ENCODE results near the gene ZNF653. TPM values are rescaled to one million over a fixed set of nuclear protein-coding genes. Genes with fewer than 3 reads are reported as not detected.

Gene ZNF653
- total RNA-seq, 3 donors from 2014 or later (not counting 1 experiment from before 2014, with no cell fraction given): 9.9 to 15.4 (median 10.8) TPM

Other genes with a start within 250 kb of the ZNF653 start
- gene DOCK6, start 243.3 kb downstream of the ZNF653 start, total RNA-seq: 1 to 10 TPM in 1 of 3 donors, under 1 TPM in 2; 0.82 to 2.3 (median 0.86) TPM
- not detected for gene TSPAN16, start 209.7 kb downstream of the ZNF653 start, total RNA-seq
- gene RAB3D, start 166.2 kb downstream of the ZNF653 start, total RNA-seq: 10 to 100 TPM; 14.3 to 20.0 (median 15.7) TPM
- 10 to 100 TPM; 25.0 to 29.9 (median 29.5) TPM for gene TMEM205, start 159.6 kb downstream of the ZNF653 start, total RNA-seq
- 10 to 100 TPM; 86.9 to 94.9 (median 91.8) TPM for gene CCDC159, start 159.3 kb downstream of the ZNF653 start, total RNA-seq
- 10 to 100 TPM; 13.3 to 21.1 (median 16.1) TPM for gene PLPPR2, start 150.4 kb downstream of the ZNF653 start, total RNA-seq
- 1 to 10 TPM; 2.1 to 2.9 (median 2.8) TPM for gene SWSAP1, start 131.2 kb downstream of the ZNF653 start, total RNA-seq
- gene EPOR, start 121.5 kb downstream of the ZNF653 start, total RNA-seq: 10 to 100 TPM in 2 of 3 donors, 1 to 10 TPM in 1; 7.6 to 10.7 (median 10.3) TPM
- under 1 TPM in 1 of 3 donors, not detected in 2; 0.48 TPM for gene RGL3, start 86.5 kb downstream of the ZNF653 start, total RNA-seq
- gene ODAD3, start 70.7 kb downstream of the ZNF653 start, total RNA-seq: not detected
- 100 to 1,000 TPM; 320 to 367 (median 327) TPM for gene PRKCSH, start 70.2 kb downstream of the ZNF653 start, total RNA-seq
- not detected for gene ELAVL3, start 24.8 kb downstream of the ZNF653 start, total RNA-seq
- 10 to 100 TPM; 23.6 to 24.5 (median 24.1) TPM for gene ECSIT, start 23.3 kb upstream of the ZNF653 start, total RNA-seq
- not detected for gene CNN1, start 33.0 kb upstream of the ZNF653 start, total RNA-seq
- 10 to 100 TPM; 46.4 to 54.2 (median 50.0) TPM for gene ELOF1, start 53.4 kb upstream of the ZNF653 start, total RNA-seq
- gene ACP5, start 71.8 kb upstream of the ZNF653 start, total RNA-seq: 10 to 100 TPM; 14.9 to 20.3 (median 18.8) TPM
- gene ZNF627, start 91.6 kb upstream of the ZNF653 start, total RNA-seq: 1 to 10 TPM; 4.7 to 7.5 (median 4.9) TPM
- 1 to 10 TPM; 3.2 to 7.1 (median 5.2) TPM for gene ZNF823, start 233.1 kb upstream of the ZNF653 start, total RNA-seq